GM23248 (cell line): ENCODE measurements around the gene PALMD. TPM values are rescaled to one million over a fixed set of nuclear protein-coding genes. Genes with fewer than 3 reads are reported as not detected.

Experiments used
- DNase-seq: peaks from one replicate; pipeline ENCODE4 v3.0.0-alpha.2; 2015
- H2AFZ ChIP-seq: fragments of 200-600 bp; sonication (generic); 2 replicates; pipeline ENCODE4 v1.6.1; 2016; ENCODE audit warnings: antibody characterized with exemption
- H3F3A ChIP-seq: fragments of 200-600 bp; sonication (generic); 2 replicates; pipeline ENCODE4 v1.6.1; 2016; ENCODE audit warnings: mild to moderate bottlenecking, antibody characterized with exemption, mixed run types; ENCODE audit not compliant: insufficient read depth
- H3K27ac ChIP-seq: fragments of 200-600 bp; sonication (generic); 2 replicates; pipeline ENCODE4 v1.5.1; 2016; ENCODE audit warnings: mild to moderate bottlenecking
- H3K27me3 ChIP-seq: fragments of 200-600 bp; sonication (generic); replicated peaks from 2 replicates; pipeline ENCODE4 v1.6.1; 2016; ENCODE audit warnings: mild to moderate bottlenecking; ENCODE audit not compliant: insufficient read depth
- H3K36me3 ChIP-seq: fragments of 200-600 bp; sonication (generic); 2 replicates; pipeline ENCODE4 v1.6.1; 2016; ENCODE audit warnings: low read depth, mild to moderate bottlenecking
- H3K4me1 ChIP-seq: fragments of 200-600 bp; sonication (generic); 2 replicates; pipeline ENCODE4 v1.6.1; 2016; ENCODE audit warnings: mild to moderate bottlenecking; ENCODE audit not compliant: insufficient read depth
- H3K4me2 ChIP-seq: fragments of 200-600 bp; sonication (generic); one replicate; pipeline ENCODE4 v1.6.1; 2016; ENCODE audit warnings: mild to moderate bottlenecking; ENCODE audit not compliant: unreplicated experiment
- H3K4me3 ChIP-seq: fragments of 200-600 bp; sonication (generic); 2 replicates; pipeline ENCODE4 v1.5.1; 2016; ENCODE audit warnings: mild to moderate bottlenecking
- H3K79me2 ChIP-seq: fragments of 200-600 bp; sonication (generic); 2 replicates; pipeline ENCODE4 v1.6.1; 2016; ENCODE audit warnings: mild to moderate bottlenecking; ENCODE audit not compliant: insufficient read depth
- H3K9ac ChIP-seq: fragments of 200-600 bp; sonication (generic); 2 replicates; pipeline ENCODE4 v1.6.1; 2016; ENCODE audit warnings: mild to moderate bottlenecking
- H3K9me2 ChIP-seq: fragments of 200-600 bp; sonication (generic); 2 replicates; pipeline ENCODE4 v1.6.1; 2016; ENCODE audit warnings: mixed run types, mild to moderate bottlenecking, moderate library complexity; ENCODE audit not compliant: insufficient read depth
- H3K9me3 ChIP-seq: fragments of 200-600 bp; sonication (generic); one replicate; pipeline ENCODE4 v1.6.1; 2017; ENCODE audit warnings: low read depth
- H4K20me1 ChIP-seq: fragments of 200-600 bp; sonication (generic); 2 replicates; pipeline ENCODE4 v1.6.0; 2016; ENCODE audit not compliant: insufficient read depth
- EZH2 ChIP-seq: fragments of 200-600 bp; sonication (generic); IDR thresholded peaks from 2 replicates; pipeline ENCODE4 v1.6.1; 2018; ENCODE audit warnings: antibody characterized with exemption, mild to moderate bottlenecking; ENCODE audit not compliant: insufficient read depth, poor library complexity, severe bottlenecking
- EZH2phosphoT487 ChIP-seq: fragments of 200-600 bp; sonication (generic); IDR thresholded peaks from 2 replicates; pipeline ENCODE4 v1.6.1; 2018; ENCODE audit warnings: antibody characterized with exemption, moderate library complexity, mild to moderate bottlenecking, low read depth; ENCODE audit not compliant: insufficient read depth
- WGBS, 2 experiments: methylation state at CpG; one replicate each; pipeline ENCODE4 v1.1.6; 2015 to 2017; ENCODE audit warnings: low lambda C conversion rate in 2 of 2, low coverage in 1 of 2; ENCODE audit errors: missing lambda C conversion rate in 2 of 2; 5-methylcytosine and 5-hydroxymethylcytosine counted together
- in situ Hi-C: fragments of 300-500 bp; cut with MboI; formaldehyde crosslinking; loops from 2 replicates; pipeline ENCODE4 v1.15.0; 2020
- polyA plus RNA-seq: library from polyadenylated mRNA; unstranded; fragments of >200 nt; fragmentation: Nextera tagmentation; extraction: Ambion mirVana; gene quantifications from 2 replicates; pipeline ENCODE4 v1.2.1, GENCODE V29; 2016
- total RNA-seq: library from RNA; depleted of rRNA; stranded (reverse); fragments of >200 nt; shearing (Covaris generic); gene quantifications from 2 replicates; pipeline ENCODE4 v1.2.3, GENCODE V29; 2014

PALMD gene
- total and polyA plus RNA-seq, 2 experiments from 2014 or later, result 0.09 to 0.11 TPM

DNA sequence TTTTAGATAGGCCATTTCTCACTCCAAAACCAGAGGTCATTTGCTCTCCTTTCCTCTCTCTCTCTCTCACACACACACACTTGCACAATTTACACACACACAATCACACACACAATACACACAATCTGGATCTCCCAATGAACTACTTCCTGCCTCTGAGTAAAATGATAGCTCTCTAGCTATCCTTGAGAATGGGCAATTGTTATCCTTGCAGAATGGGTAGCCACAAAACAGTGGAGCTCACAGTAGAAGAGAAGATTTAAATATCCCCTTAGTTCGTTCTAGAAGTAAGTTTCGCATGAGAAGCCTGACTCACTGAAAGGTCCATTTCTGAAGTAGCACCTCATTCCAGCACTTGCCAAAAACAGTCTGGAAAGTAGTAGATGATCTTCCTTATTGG lies 17.6 kb downstream of the PALMD start:
- H3K4me2 ChIP-seq, result peak overlapping the region; percentile 22
- WGBS, 2 experiments, result 98% methylated on average over 2 of the region's 2 CpGs
- peak overlapping the region; percentile 82 for H3K27ac ChIP-seq
- H3K9ac ChIP-seq, result peak overlapping the region; percentile 62; the same call in 1 of the 2 replicates
- H4K20me1 ChIP-seq, result no peaks in the 10 kb centered on the region
- H3F3A ChIP-seq, result peaks cover 22% of the 10 kb centered on the region
- TF ChIP-seq EZH2phosphoT487 (no peak), EZH2 (no peak)
- no peaks in the 10 kb centered on the region for H3K9me3 ChIP-seq
- no peaks in the 10 kb centered on the region for H3K36me3 ChIP-seq
- H3K9me2 ChIP-seq, result 0 out of 2 replicates have a peak, but pooled peaks cover 5% of the 10 kb centered on the region
- no peaks in the 10 kb centered on the region for H3K79me2 ChIP-seq
- no peaks in the 10 kb centered on the region for H3K27me3 ChIP-seq
- DNase-seq, result no peak
- H2AFZ ChIP-seq, result no peak overlapping the region
- in situ Hi-C loops, result no loop called here
- no peak overlapping the region for H3K4me3 ChIP-seq
- H3K4me1 ChIP-seq, result peaks cover 27% of the 10 kb centered on the region

DNA sequence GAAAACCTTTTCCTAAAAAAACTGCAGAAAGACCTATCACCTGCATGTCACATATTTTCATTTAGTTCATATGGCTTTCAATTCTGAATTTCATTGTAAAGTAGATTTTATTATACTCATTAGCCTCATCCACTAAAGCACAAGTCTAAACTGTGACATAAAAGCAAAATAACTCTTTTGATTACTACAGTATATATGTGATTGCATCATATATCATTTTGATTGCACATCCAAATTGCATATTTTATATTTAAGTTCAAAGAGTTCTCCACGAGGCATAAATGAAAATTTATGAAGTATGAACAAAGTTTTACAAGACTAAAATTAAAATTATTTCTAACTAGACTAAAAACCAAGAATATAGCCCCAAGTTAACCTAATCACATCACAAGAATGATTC lies 19.3 kb downstream of the PALMD start:
- no peak for DNase-seq
- no peak overlapping the region for H3K27ac ChIP-seq
- WGBS, 2 experiments, result 68 to 72% methylated on average over 1 of the region's 1 CpG
- H3K36me3 ChIP-seq, result no peaks in the 10 kb centered on the region
- no peaks in the 10 kb centered on the region for H3K79me2 ChIP-seq
- H3K9ac ChIP-seq, result no peak overlapping the region
- H3K9me2 ChIP-seq, result 0 out of 2 replicates have a peak, but pooled peaks cover 5% of the 10 kb centered on the region
- no peaks in the 10 kb centered on the region for H4K20me1 ChIP-seq
- H3K4me2 ChIP-seq, result no peak overlapping the region
- no peaks in the 10 kb centered on the region for H3K27me3 ChIP-seq
- no peak overlapping the region for H3K4me3 ChIP-seq
- in situ Hi-C loops, result no loop called here
- H3K4me1 ChIP-seq, result peaks cover 27% of the 10 kb centered on the region
- TF ChIP-seq EZH2 (no peak), EZH2phosphoT487 (no peak)
- no peaks in the 10 kb centered on the region for H3K9me3 ChIP-seq
- no peak overlapping the region for H2AFZ ChIP-seq
- H3F3A ChIP-seq, result peaks cover 22% of the 10 kb centered on the region

DNA sequence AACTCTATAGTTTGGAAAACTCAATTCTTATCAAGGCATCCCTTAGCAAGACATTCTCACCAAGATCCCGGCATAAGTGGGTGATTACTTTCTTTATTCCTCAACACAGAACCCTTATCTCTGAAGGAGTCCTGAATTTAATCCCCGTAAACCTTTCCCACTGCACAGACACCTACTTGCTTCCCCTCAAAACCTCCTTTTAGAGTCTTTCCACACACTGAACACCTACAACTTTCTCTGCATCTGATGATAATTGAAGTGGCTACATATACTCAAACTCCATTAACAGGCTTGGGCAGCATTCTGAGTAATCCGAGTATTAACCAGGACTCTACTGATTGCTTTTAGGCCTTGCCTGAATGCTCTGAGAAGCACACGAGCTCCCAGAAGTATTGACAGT lies 23.5 kb downstream of the PALMD start:
- Histone ChIP-seq H3K4me1 (0 out of 2 replicates have a peak, but pooled peaks cover 9% of the 10 kb centered on the region), H3K9me2 (no peaks in the 10 kb centered on the region), H3K36me3 (no peaks in the 10 kb centered on the region), H4K20me1 (no peaks in the 10 kb centered on the region), H3K27ac (no peak overlapping the region), H2AFZ (no peak overlapping the region), H3K9ac (no peak overlapping the region), H3K27me3 (no peaks in the 10 kb centered on the region), H3K79me2 (no peaks in the 10 kb centered on the region), H3K4me2 (no peak overlapping the region), H3F3A (no peaks in the 10 kb centered on the region), H3K4me3 (no peak overlapping the region), H3K9me3 (no peaks in the 10 kb centered on the region)
- TF ChIP-seq EZH2phosphoT487, result no peak
- no peak for TF ChIP-seq EZH2
- in situ Hi-C loops, result no loop called here
- no peak for DNase-seq
- WGBS, 2 experiments, result 86 to 90% methylated on average over 4 of the region's 4 CpGs

DNA sequence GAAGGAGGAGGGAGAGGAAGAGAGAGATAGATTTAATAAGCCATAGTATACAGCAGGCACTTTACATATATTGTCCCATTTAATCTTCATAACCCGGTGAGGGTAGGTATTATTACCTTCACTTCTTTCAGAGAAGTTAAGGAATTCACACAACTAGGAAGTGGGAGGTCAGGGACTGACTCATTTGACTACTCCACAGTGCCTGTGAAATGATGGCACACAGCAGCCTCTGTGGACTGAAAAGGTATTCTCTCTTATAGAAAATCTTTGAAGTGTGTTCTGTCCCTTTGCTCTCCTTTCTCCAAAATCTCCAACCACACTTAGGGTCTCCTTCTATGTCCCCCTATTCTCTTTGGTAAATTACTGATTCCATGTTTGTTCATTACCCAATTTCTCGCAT lies 23.9 kb downstream of the PALMD start:
- no peak for DNase-seq
- H4K20me1 ChIP-seq, result no peaks in the 10 kb centered on the region
- H3F3A ChIP-seq, result 0 out of 2 replicates have a peak, but pooled peaks cover under 1% of the 10 kb centered on the region
- H3K9me2 ChIP-seq, result no peaks in the 10 kb centered on the region
- H3K79me2 ChIP-seq, result no peaks in the 10 kb centered on the region
- no peak overlapping the region for H3K4me2 ChIP-seq
- WGBS, 2 experiments, result 92 to 97% methylated on average over 2 of the region's 2 CpGs
- H3K4me3 ChIP-seq, result no peak overlapping the region
- no peak for TF ChIP-seq EZH2
- TF ChIP-seq EZH2phosphoT487, result no peak
- H3K4me1 ChIP-seq, result 0 out of 2 replicates have a peak, but pooled peaks cover 9% of the 10 kb centered on the region
- in situ Hi-C loops, result no loop called here
- H3K9me3 ChIP-seq, result no peaks in the 10 kb centered on the region
- no peaks in the 10 kb centered on the region for H3K27me3 ChIP-seq
- H3K36me3 ChIP-seq, result no peaks in the 10 kb centered on the region
- H3K27ac ChIP-seq, result no peak overlapping the region
- no peak overlapping the region for H2AFZ ChIP-seq
- H3K9ac ChIP-seq, result no peak overlapping the region

DNA sequence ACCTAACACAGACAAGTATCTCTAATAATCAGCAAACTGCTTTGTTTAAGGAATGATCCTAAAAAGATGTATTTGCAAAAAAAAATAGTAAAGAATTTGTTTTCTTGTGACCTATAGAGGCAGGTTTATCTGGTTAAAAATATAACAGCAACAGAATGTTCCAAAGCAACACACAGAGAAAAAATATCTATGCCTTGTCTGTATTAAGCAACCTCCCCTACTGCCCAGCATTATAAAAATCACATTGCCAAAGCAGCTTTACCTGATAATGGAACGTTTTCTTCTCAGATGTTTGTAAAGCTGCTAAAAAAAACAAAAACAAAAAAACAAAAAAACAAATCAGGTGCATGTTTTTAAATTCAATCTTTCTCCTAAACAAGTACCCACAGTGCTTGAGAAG lies 24.7 kb downstream of the PALMD start:
- H3K4me2 ChIP-seq, result no peak overlapping the region
- DNase-seq, result no peak
- H3K27ac ChIP-seq, result no peak overlapping the region

More for the DNA sequence above, 24.7 kb downstream of the PALMD start:
- no peak for TF ChIP-seq EZH2
- no peak for TF ChIP-seq EZH2phosphoT487
- Histone ChIP-seq H3K79me2 (no peaks in the 10 kb centered on the region), H3F3A (0 out of 2 replicates have a peak, but pooled peaks cover 3% of the 10 kb centered on the region), H4K20me1 (no peaks in the 10 kb centered on the region), H2AFZ (no peak overlapping the region), H3K9ac (no peak overlapping the region), H3K4me3 (no peak overlapping the region), H3K9me2 (no peaks in the 10 kb centered on the region), H3K27me3 (no peaks in the 10 kb centered on the region), H3K4me1 (0 out of 2 replicates have a peak, but pooled peaks cover 9% of the 10 kb centered on the region), H3K36me3 (no peaks in the 10 kb centered on the region), H3K9me3 (no peaks in the 10 kb centered on the region)
- 41 to 71% methylated on average over 1 of the region's 1 CpG for WGBS, 2 experiments
- in situ Hi-C loops, result no loop called here
